HG03342 (cell line): ENCODE measurements around the gene KIF2C.
"Not testable (repeated sequence)": the region's sequence is repeated elsewhere in the genome, so short reads cannot be mapped to it uniquely, and the experiment has no call there.

Experiments used
- ATAC-seq: cut with Tn5 transposase; IDR thresholded peaks from one replicate; pipeline ENCODE4 v1.9.1; 2021; ENCODE audit warnings: mild to moderate bottlenecking, moderate library complexity; ENCODE audit not compliant: unreplicated experiment

Gene KIF2C

DNA sequence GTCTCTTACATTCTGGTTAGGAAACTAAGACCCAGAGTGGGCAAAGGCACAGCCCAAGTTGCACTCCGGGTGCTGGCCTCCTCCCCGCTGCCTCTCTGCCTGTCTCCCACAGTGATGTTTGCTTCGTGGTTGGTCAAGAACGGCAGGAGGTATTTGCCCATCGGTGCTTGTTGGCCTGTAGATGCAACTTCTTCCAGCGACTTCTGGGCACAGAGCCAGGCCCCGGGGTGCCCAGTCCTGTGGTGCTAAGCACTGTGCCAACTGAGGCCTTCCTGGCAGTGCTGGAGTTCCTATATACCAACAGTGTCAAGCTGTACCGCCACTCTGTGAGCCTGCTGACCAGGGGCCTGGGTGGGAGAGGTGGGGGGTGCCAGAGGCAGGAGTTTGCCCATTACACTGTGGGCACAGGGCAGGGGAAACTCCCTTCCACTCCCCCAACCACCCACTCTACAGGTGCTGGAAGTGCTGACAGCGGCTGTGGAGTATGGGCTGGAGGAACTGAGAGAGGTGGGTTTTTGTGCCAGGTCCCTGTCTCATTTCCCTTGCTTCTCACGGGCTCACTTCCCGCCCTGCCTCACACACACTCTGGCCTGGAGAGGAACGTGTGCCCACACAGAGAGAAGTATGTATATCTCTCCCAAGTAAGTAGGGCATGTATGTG, 70.6 kb downstream of the KIF2C start:
- ATAC-seq, result no peak

DNA sequence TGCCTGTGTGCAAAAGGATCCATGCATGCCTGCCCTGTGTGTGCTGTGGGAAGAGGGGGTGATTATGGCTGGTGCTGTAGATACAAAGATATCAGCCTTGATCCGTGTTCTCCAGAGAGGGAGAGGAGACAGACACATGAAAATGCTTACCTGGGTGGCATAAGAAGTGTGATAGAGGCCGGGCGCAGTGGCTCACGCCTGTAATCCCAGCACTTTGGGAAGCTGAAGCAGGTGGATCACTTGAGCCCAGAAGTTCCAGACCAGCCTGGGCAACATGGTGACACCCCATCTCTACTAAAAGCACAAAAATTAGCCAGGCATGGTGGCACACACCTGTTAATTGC, 71.1 kb downstream of the KIF2C start:
- not testable (repeated sequence) for ATAC-seq

DNA sequence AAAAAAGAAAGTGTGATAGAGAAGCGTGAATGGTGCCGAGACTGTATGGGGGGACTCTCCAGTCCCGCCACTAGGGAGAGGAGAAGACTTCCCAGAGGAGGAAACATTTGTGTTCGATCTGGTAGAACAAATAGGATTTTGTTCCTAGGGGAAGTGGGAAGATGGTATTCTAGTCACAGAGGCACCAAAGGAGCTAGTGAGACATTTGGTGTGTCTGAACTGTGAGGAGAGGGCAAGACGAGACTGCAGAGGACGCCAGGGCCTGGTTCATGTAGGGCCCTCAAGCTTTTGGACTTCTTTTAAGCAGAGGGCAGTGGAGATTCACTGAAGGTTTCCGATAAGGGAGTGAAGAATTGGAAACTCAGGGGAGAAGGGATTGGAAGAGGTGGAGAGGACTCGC, 71.6 kb downstream of the KIF2C start:
- no peak for ATAC-seq

DNA sequence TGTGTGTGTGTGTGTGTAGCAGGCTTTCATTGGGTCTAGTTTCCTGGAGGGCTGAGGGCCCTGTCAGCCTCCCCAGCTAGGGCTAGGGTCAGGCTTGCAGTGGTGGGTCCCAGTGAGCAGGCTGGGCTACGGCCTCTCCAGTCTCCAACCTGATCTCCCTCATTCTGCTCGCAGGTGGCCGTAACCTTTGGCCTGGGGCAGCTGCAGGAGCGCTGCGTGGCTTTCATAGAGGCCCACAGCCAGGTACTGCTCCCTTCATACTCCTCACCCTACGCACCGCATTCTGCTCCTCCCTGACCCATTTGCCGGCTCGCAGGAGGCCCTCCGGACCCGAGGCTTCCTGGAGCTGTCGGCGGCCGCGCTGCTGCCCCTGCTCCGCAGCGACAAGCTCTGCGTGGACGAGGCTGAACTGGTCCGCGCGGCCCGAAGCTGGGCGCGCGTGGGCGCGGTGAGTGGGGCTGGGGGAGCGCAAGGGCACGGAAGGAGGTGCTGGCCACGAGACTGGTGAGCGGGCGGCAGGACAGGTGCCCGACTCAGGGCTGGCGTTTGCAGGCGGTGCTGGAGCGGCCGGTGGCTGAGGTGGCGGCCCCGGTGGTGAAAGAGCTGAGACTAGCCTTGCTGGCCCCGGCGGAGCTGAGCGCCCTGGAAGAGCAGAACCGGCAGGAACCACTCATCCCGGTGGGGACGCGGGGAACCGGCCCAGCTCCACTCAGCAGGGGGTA, 73.3 kb downstream of the KIF2C start:
- ATAC-seq, result no peak

DNA sequence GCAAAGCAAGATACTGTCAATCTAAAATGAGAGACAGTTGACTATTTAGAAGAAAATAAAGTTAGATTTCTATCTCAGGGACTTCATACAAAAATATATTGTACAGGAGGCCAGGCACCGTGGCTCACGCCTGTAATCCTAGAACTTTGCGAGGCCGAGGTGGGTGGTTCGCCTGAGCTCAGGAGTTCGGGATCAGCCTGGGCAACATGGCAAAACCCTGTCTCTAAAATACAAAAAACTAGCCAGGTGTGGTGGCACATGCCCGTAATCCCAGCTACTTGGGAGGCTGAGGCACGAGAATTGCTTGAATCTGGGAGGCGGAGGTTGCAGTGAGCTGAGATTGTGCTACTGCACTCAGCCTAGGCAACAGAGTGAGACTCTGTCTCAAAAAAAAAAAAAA, 76.3 kb downstream of the KIF2C start:
- ATAC-seq, result not testable (repeated sequence)

DNA sequence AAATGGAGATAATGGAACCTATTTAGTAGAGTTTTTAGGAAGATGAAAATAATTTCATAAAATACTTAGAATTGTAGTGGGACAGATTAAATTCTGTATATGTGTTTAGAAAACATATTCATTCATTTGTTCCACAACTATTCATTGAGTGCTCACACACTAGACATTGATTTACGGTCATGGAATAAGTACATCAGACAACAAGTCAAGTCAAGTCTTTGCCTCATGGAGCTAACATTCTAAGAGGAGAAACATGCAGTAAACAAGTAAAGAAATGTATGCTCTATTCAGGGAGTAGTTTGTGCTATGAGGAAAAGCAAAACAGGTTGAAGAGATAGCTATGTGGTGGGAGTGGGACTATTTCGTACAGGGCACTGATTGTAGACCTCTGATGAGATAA, 77.7 kb downstream of the KIF2C start:
- ATAC-seq, result no peak
